ENCODE results near the gene SSBP3.

- TF ChIP-seq ZNF550 (CRISPR knock-in tag; IDR thresholded peaks at IDR 0.05; ENCODE audit: borderline replicate concordance), result no peak
- TF ChIP-seq PITX1 (CRISPR knock-in tag; IDR thresholded peaks at IDR 0.05), result no peak
- TF ChIP-seq BHLHE40 (IDR thresholded peaks at IDR 0.05; ENCODE audit: low read length), result no peak
Measured at GRCh38 chr1:54413295-54413694, 7.1 kb upstream of the SSBP3 start.
